ENCODE data around the gene MLIP.
A peak's percentile ranks its signal among the peaks of the same experiment; 100 is the strongest.
"Not testable (repeated sequence)": the region's sequence is repeated elsewhere in the genome, so short reads cannot be mapped to it uniquely, and the experiment has no call there.

Gene MLIP

GRCh38 chr6:54156650-54157250, 45.5 kb downstream of the MLIP start:
- DNase-seq, result no peak

- no peak for DNase-seq
Measured at GRCh38 chr6:54157405-54157804, 46.2 kb downstream of the MLIP start.

- no peak for DNase-seq
Measured at GRCh38 chr6:54173089-54173488, 61.8 kb downstream of the MLIP start.

GRCh38 chr6:54179152-54179551, 67.9 kb downstream of the MLIP start:
- DNase-seq, result no peak

- no peak for DNase-seq
Measured at GRCh38 chr6:54183616-54184015, 72.4 kb downstream of the MLIP start.

GRCh38 chr6:54185885-54186284, 74.6 kb downstream of the MLIP start:
- no peak for DNase-seq

- no peak for DNase-seq
Measured at GRCh38 chr6:54188846-54189245, 77.6 kb downstream of the MLIP start.

GRCh38 chr6:54191461-54191860, 80.2 kb downstream of the MLIP start:
- peak; percentile 18 to 62 for DNase-seq

GRCh38 chr6:54192993-54193392, 81.8 kb downstream of the MLIP start:
- DNase-seq, result no peak

- no peak for DNase-seq
Measured at GRCh38 chr6:54193560-54193959, 82.3 kb downstream of the MLIP start.

GRCh38 chr6:54194067-54194466, 82.8 kb downstream of the MLIP start:
- peak in 1 of 2 experiments; percentile 23 for DNase-seq

- DNase-seq, result no peak
Measured at GRCh38 chr6:54195637-54196036, 84.4 kb downstream of the MLIP start.

GRCh38 chr6:54196905-54197304, 85.7 kb downstream of the MLIP start:
- DNase-seq, result no peak

GRCh38 chr6:54198134-54198533, 86.9 kb downstream of the MLIP start:
- DNase-seq, result no peak

GRCh38 chr6:54203474-54204035, 92.3 kb downstream of the MLIP start:
- DNase-seq, result not testable (repeated sequence)

- DNase-seq, result peak in 1 of 2 experiments; percentile 45
Measured at GRCh38 chr6:54204921-54205591, 93.8 kb downstream of the MLIP start.

- DNase-seq, result no peak
Measured at GRCh38 chr6:54206510-54206909, 95.3 kb downstream of the MLIP start.

- DNase-seq, result not testable (repeated sequence)
Measured at GRCh38 chr6:54209983-54210382, 98.7 kb downstream of the MLIP start.

GRCh38 chr6:54214286-54214685, 103.0 kb downstream of the MLIP start:
- DNase-seq, result no peak

GRCh38 chr6:54216336-54216735, 105.1 kb downstream of the MLIP start:
- no peak for DNase-seq

GRCh38 chr6:54217018-54217417, 105.8 kb downstream of the MLIP start:
- DNase-seq, result no peak

GRCh38 chr6:54222217-54222616, 111.0 kb downstream of the MLIP start:
- DNase-seq, result no peak

GRCh38 chr6:54232703-54233102, 121.5 kb downstream of the MLIP start:
- DNase-seq, result no peak

- no peak for DNase-seq
Measured at GRCh38 chr6:54234539-54234938, 123.3 kb downstream of the MLIP start.

GRCh38 chr6:54236984-54237383, 125.7 kb downstream of the MLIP start:
- DNase-seq, result no peak
